ENCODE results near the gene HARBI1.

HARBI1 gene, protein sequence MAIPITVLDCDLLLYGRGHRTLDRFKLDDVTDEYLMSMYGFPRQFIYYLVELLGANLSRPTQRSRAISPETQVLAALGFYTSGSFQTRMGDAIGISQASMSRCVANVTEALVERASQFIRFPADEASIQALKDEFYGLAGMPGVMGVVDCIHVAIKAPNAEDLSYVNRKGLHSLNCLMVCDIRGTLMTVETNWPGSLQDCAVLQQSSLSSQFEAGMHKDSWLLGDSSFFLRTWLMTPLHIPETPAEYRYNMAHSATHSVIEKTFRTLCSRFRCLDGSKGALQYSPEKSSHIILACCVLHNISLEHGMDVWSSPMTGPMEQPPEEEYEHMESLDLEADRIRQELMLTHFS

DNA sequence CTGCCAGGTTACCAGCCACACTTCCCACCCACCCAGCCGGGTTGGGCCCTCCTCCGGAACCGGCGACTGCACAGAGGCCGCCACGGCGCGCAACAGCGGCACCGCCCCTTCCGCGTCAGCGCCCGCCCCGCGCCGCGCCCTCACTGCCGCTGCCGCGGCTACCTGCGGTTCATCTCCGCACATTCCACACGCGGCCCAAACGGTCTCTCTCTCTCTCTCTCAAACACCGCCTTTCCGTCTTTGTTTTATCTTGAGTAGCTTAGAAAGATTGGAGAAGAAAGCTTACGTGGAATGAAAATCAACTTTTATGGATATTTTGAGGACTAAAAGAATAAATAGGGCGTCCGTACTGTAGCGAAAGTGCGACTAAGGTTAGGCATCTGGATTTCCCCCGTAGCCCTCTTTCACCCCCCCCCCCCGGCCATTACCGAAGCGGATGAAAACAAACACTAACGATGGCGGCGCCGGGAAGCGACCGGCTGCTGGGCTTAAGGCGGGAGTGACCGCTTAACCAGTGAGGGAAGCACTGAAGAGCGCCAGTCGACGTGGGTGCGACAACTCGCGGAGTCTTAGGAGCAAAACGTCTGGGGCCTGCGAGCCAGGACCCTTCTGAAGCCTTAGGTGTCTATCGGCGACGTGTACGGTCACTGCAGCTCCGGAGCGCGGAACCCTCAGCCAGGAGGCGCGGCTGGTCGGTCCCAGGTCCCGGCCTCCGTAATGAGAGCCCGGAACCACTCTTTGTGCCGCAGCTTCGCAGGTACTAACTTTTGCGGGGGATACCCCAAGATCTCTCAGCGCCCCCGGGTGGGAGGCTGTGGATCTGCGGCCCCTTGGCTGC lies at the start of gene HARBI1, which contains the start of gene ATG13:
TSS of gene HARBI1 (minus strand) at position 94 of the 838 bp plus-strand sequence. CDS start 990 bp downstream, outside the sequence.
TSS of gene ATG13 (plus strand) at position 420 of the 838 bp plus-strand sequence. CDS start 26,739 bp downstream, outside the sequence.
- peak within 1 kb of the TSS; percentile 100 for H3K27ac Mint-ChIP-seq
- H3K4me3 Mint-ChIP-seq = peak within 1 kb of the TSS; percentile 99
- H3K9me3 Mint-ChIP-seq = no peaks in the 10 kb centered on the region
- peaks cover 44% of the 10 kb centered on the region for H3K4me1 Mint-ChIP-seq
- peaks cover 8% of the 10 kb centered on the region for H3K36me3 Mint-ChIP-seq
- H3K27me3 Mint-ChIP-seq = no peaks in the 10 kb centered on the region

DNA sequence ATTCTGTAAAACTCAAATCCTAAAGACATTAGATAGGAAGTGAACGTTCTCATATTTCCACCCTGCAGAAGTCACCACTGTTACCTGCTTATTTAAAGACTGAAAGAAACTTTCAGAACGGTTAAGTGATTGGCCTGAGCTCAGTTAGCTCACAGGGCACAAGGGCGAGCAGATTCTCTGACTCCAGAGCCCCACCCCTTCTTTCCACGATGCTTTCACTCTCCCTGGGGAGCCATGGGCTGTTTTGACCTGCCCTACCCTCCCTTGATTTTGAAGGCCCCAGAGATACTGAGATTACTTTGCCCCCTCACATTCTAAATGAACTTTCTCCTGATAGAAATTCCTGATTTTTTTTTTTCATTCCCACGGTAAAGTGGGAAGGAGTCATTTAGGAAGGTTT lies 49.5 kb upstream of the HARBI1 start:
- Mint-ChIP-seq H3K27ac (no peak overlapping the region), H3K9me3 (no peaks in the 10 kb centered on the region), H3K36me3 (peaks cover 13% of the 10 kb centered on the region), H3K27me3 (no peaks in the 10 kb centered on the region), H3K4me3 (no peak overlapping the region), H3K4me1 (peaks cover 25% of the 10 kb centered on the region)

DNA sequence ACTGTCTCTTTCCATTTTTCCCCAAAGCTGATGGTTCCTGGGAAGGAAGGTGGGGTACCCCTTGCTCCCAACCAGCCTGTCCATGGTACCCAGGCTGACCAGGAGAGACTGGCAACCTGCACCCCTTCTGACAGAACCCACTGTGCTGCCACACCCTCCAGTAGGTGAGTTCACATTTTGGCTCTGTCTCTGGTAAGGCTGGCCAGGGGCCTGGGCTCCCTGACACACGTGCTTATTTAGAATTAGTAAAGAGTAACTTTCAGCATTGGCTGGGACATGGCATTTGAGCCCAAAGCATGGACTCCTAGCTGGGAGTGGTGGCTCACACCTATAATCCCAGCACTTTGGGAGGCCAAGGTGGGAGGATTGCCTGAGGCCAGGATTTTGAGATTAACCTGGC lies 48.3 kb upstream of the HARBI1 start:
- H3K27me3 Mint-ChIP-seq = no peaks in the 10 kb centered on the region
- peaks cover 14% of the 10 kb centered on the region for H3K4me1 Mint-ChIP-seq
- H3K9me3 Mint-ChIP-seq = no peaks in the 10 kb centered on the region
- H3K27ac Mint-ChIP-seq = no peak overlapping the region
- no peak overlapping the region for H3K4me3 Mint-ChIP-seq
- H3K36me3 Mint-ChIP-seq = peaks cover 13% of the 10 kb centered on the region

DNA sequence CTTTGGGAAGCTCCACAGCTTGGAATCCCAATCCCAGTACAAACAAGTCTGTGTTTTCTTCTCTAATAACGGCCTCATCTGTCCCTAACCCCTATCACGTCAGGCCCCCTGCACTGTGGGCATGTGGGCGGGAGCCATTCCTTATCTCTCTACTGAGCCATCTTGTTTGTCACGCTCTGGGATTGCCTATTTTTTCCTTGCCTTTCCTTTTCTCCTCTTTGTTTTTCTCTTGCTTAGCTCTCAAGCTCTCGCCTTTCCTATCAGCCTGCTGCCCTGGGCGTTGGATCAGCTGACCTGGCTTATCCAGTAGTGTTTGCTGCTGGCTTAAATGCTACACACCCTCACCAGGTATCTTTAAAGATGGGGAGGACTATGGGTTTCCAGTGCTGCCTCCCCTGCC lies 47.6 kb upstream of the HARBI1 start:
- no peak overlapping the region for H3K27ac Mint-ChIP-seq
- peaks cover 7% of the 10 kb centered on the region for H3K4me1 Mint-ChIP-seq
- H3K9me3 Mint-ChIP-seq = no peaks in the 10 kb centered on the region
- H3K36me3 Mint-ChIP-seq = peaks cover 14% of the 10 kb centered on the region
- H3K4me3 Mint-ChIP-seq = no peak overlapping the region
- no peaks in the 10 kb centered on the region for H3K27me3 Mint-ChIP-seq

DNA sequence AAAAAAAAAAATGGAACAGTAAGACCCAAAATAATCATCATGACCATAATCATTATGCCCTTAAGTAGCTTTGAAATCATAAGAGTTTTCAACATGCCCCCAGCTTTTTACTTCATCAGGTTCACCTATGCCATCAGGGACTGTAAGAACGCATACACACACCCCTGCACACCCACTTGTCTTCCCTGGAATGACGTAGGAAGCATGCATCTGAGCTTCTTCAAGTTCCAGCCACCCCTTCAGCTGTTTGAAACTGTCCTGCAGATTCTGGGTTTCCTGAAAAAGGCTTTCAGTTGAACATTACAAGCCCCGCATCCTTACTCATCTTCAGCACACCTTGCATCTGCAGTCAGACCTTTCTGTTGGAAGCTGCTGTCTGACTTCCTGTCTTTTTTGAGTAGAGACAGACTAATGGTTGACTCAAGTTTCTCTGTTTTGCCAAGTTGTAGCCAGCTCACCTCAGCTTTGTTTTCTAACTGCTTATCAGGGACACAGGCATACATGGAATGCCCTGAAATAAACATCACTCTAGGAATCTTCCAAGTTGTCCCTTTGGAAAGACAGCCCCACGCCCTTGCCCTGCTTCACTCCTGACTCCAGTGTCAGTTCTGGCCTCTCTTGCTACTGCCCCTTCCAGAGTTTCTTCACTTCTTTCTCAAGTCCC lies 46.4 kb upstream of the HARBI1 start:
- Mint-ChIP-seq H3K27ac (no peak overlapping the region), H3K4me1 (no peaks in the 10 kb centered on the region), H3K9me3 (no peaks in the 10 kb centered on the region), H3K4me3 (no peak overlapping the region), H3K36me3 (peaks cover 9% of the 10 kb centered on the region), H3K27me3 (no peaks in the 10 kb centered on the region)

DNA sequence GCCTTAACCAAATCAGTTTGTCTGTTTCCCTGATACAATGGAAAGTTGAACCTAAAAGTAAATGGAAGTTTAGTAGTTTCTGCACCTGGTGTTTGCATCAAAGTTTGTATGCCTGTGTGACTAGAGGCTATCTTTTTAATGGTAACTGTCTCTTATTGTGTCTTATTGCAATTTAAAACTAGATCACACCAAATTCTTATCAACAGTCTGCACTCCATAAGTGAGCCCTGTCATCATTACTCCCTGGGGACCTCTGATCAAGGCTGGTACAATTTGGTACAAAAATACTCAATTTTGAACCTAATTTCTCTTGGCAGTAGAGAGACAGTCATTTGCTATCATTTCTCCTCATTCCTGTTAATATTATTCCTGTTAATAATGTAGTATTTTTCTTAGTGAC lies 45.3 kb upstream of the HARBI1 start:
- Mint-ChIP-seq H3K36me3 (peaks cover 9% of the 10 kb centered on the region), H3K4me3 (no peak overlapping the region)

DNA sequence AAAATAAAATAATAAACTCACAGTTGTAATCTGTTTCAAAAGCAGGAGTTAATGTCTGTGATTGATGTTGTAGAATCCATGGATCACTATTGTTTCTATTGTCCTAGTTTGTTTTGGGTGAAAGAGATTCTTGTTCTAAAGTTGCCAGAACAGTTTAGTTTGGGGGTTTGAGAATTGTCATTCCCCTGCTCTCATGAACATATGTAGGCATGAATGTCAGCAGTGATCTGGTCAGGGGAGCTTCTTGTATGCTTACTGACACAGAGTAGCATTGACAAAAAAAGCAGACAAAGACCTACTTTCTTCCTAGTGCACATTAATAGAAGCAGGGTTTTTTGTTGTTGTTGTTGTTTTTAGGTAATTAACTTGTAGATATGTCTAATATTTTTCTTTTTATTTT lies 44.8 kb upstream of the HARBI1 start:
- no peaks in the 10 kb centered on the region for H3K27me3 Mint-ChIP-seq
- H3K4me1 Mint-ChIP-seq = no peaks in the 10 kb centered on the region
- peaks cover 9% of the 10 kb centered on the region for H3K36me3 Mint-ChIP-seq
- no peaks in the 10 kb centered on the region for H3K9me3 Mint-ChIP-seq
- no peak overlapping the region for H3K4me3 Mint-ChIP-seq
- H3K27ac Mint-ChIP-seq = no peak overlapping the region

More for the DNA sequence above, 45.3 kb upstream of the HARBI1 start:
- no peaks in the 10 kb centered on the region for H3K27me3 Mint-ChIP-seq
- no peak overlapping the region for H3K27ac Mint-ChIP-seq
- no peaks in the 10 kb centered on the region for H3K4me1 Mint-ChIP-seq
- H3K9me3 Mint-ChIP-seq = no peaks in the 10 kb centered on the region

DNA sequence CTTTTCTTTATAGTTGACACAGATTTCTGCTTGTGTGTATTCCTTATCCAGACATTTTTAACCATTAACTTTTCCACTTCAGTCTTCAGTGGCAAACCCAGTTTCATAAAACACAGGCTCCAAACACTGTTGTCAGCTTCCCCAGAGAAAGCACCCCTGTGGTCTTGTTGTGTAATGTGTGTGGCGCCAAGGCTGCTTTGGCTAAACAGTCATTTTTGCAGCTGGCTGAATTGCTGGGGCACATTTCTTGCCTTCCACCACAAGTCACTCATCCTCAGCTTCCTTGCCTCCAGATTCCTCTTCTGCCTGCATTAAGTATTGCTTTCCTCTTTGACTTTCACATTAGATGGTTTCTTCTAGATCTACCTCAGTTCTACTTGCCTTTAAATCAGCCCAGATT lies 42.9 kb upstream of the HARBI1 start:
- Mint-ChIP-seq H3K9me3 (no peaks in the 10 kb centered on the region), H3K4me1 (no peaks in the 10 kb centered on the region), H3K27me3 (no peaks in the 10 kb centered on the region), H3K36me3 (peaks cover 13% of the 10 kb centered on the region), H3K27ac (no peak overlapping the region), H3K4me3 (no peak overlapping the region)

DNA sequence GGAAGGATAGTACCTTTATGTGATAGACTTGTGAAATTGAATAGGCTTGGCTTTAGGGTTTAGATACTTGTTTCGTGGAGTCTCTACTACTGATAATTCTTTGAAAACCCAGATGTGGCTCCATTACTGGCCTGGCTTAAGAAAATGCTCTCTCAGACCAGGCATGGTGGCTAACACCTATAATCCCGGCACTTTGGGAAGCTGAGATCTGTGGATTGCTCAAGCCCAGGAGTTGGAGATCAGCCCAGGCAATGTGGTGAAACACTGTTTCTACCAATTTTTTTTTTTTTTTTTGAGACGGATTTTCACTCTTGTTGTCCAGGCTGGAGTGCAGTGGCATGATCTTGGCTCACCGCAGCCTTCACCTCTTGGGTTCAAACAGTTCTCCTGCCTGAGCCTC lies 41.2 kb upstream of the HARBI1 start:
- Mint-ChIP-seq H3K9me3 (no peaks in the 10 kb centered on the region), H3K36me3 (peaks cover 6% of the 10 kb centered on the region), H3K27ac (no peak overlapping the region), H3K4me1 (no peaks in the 10 kb centered on the region), H3K4me3 (no peak overlapping the region), H3K27me3 (no peaks in the 10 kb centered on the region)

DNA sequence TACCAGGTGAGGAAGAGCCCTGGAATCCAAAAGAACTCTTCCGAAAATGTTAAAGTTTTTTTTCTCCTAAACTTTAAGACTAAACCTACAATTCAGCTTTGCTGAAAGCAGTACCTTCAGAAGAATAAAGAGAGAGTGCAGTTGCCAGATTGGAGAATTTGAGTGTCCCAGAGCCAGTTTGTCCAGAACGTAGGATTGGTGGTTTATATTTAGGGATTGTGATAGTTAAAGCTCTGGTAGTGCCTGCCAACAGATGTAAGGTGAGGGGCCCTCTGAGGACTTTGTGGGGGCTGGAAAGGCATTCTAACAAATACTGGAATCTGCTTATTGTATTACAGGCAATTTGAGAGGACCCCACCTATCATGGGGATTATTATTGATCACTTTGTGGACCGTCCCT lies 40.2 kb upstream of the HARBI1 start:
- Mint-ChIP-seq H3K27me3 (no peaks in the 10 kb centered on the region), H3K36me3 (peaks cover 6% of the 10 kb centered on the region), H3K4me1 (no peaks in the 10 kb centered on the region), H3K27ac (peak overlapping the region; percentile 4), H3K9me3 (no peaks in the 10 kb centered on the region), H3K4me3 (no peak overlapping the region)

DNA sequence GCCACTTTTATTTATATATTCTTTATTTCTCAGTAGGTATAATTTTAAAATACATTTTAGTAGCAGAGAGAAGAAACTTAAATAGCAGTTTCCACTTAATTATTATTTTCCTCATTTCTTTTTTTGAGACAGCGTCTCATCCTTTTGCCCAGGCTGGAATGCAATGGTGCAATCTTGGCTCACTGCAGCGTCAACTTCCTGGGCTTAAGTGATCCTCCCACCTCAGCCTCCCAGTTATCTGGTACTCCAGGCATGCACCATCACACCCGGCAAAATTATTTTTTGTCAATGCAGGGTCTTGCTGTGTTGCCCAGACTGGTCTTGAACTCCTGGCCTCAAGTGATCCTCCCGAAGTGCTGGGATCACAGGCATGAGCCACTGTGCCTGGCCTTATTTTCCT lies 38.6 kb upstream of the HARBI1 start:
- no peak overlapping the region for H3K27ac Mint-ChIP-seq
- no peaks in the 10 kb centered on the region for H3K4me1 Mint-ChIP-seq
- no peaks in the 10 kb centered on the region for H3K9me3 Mint-ChIP-seq
- no peaks in the 10 kb centered on the region for H3K27me3 Mint-ChIP-seq
- peaks cover 6% of the 10 kb centered on the region for H3K36me3 Mint-ChIP-seq
- H3K4me3 Mint-ChIP-seq = no peak overlapping the region

DNA sequence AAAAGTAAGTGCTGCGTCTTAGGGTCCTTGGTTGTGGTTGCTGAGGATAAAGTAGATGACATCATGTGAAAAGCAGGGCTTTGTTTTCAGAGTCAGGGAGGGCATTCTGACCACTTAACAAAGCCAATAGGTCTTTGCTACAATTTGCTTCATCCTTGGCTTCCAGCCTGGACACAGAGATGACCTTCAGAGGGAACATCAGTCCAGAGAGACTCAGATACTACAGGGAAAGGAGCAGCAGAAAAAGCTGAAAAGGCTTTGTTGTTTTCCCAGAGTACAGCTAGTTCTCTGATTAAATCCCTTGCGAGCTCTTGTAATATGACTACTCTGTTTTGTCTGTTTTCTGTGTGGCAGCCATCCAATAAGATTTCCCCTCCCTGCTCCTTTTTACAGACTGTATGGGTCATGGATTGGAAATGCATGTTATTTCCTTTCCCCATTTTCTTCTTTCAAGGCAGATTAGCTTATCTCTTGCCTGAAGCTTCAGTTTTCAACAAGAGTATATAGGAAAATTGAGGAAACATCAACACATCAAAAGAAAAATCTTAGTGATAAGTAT lies 32.2 kb upstream of the HARBI1 start:
- Mint-ChIP-seq H3K36me3 (peaks cover 9% of the 10 kb centered on the region), H3K27ac (no peak overlapping the region), H3K27me3 (no peaks in the 10 kb centered on the region), H3K4me3 (no peak overlapping the region), H3K9me3 (no peaks in the 10 kb centered on the region), H3K4me1 (no peaks in the 10 kb centered on the region)

DNA sequence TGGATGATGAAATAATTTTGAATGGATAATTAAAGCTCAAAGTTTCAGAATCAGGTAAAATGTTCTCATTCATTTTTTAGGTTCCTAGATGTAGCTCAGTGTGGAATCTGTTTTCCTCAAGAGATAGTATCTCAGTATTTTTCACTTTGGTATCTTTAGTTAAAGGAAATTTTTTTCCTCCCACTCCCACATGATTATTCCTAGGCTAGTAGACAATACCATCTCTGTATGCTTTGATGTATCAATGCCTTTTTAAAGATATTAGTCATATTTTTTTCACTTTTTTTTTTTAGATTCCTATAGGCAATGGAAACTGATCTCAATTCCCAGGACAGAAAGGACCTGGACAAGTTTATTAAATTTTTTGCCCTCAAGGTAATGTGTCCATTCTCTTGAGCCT lies 27.0 kb upstream of the HARBI1 start:
- peaks cover 4% of the 10 kb centered on the region for H3K9me3 Mint-ChIP-seq
- H3K36me3 Mint-ChIP-seq = peaks cover 16% of the 10 kb centered on the region
- no peak overlapping the region for H3K27ac Mint-ChIP-seq

DNA sequence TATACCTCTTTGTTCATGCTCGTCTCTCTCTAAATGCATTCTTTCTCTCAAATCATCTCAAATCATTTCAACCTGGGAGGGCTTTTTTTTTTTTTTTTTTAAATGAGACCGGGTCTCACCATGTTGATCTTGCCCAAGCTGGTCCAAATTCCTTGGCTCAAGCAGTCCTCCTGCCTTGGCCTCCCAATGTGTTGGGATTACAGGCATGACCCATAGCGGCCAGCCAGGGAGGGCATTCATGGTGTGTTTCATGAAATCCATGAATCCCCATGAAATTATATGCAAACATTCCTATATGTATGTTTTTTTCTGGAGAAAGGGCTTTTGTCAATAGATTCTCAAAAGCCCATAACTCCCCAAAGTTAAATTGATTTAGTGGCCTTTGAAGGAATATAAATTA lies 26.5 kb upstream of the HARBI1 start:
- peaks cover 4% of the 10 kb centered on the region for H3K9me3 Mint-ChIP-seq
- H3K27me3 Mint-ChIP-seq = no peaks in the 10 kb centered on the region
- H3K4me1 Mint-ChIP-seq = peaks cover 18% of the 10 kb centered on the region
- H3K4me3 Mint-ChIP-seq = no peak overlapping the region
- H3K36me3 Mint-ChIP-seq = peaks cover 17% of the 10 kb centered on the region
- peak overlapping the region; percentile 70 for H3K27ac Mint-ChIP-seq

More for the DNA sequence above, 27.0 kb upstream of the HARBI1 start:
- Mint-ChIP-seq H3K4me1 (peaks cover 16% of the 10 kb centered on the region), H3K27me3 (no peaks in the 10 kb centered on the region), H3K4me3 (no peak overlapping the region)

DNA sequence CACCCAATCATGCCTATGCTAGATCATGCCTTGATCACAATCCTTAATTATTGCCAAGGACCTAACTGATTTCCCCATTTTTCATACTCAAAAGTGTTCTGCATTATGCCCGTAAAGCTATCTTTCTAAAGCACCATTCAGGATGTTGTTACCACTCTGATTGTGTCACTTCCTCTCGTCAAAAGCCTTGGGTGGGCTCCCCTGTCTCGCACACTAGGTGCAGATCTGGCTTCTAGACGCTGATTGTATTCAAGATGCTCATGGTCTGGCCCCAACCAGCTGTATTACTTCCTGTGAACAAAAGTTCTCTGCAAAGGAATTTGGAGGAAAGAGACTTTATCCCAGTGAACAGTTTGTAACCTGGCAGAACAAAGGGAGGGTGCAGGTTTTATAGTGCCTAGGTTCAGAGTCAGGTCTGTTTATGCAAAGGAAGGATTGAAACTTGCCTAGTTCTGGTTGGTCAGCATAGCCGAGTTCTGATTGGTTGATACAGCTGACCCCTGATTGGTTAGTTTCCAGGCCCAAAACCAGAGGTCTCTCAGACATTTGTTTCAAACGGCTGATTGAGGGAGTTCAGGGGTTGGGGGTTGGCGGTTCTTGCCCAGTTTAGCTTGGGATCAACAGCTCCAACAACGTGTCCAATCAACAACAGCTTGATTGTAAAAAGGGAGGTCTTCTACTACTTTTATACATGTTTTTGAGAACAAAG lies 25.8 kb upstream of the HARBI1 start:
- Mint-ChIP-seq H3K27me3 (no peaks in the 10 kb centered on the region), H3K36me3 (peaks cover 19% of the 10 kb centered on the region), H3K4me1 (peaks cover 21% of the 10 kb centered on the region), H3K9me3 (peaks cover 4% of the 10 kb centered on the region), H3K27ac (no peak overlapping the region), H3K4me3 (no peak overlapping the region)

Data from activated naive CD4-positive, alpha-beta T cell treated with anti-CD3 and anti-CD28 coated beads, Interleukin-2, amount 50 U/mL, for 24 hours (primary cell).